ENCODE measurements around the gene PRR15.

PRR15 gene

DNA sequence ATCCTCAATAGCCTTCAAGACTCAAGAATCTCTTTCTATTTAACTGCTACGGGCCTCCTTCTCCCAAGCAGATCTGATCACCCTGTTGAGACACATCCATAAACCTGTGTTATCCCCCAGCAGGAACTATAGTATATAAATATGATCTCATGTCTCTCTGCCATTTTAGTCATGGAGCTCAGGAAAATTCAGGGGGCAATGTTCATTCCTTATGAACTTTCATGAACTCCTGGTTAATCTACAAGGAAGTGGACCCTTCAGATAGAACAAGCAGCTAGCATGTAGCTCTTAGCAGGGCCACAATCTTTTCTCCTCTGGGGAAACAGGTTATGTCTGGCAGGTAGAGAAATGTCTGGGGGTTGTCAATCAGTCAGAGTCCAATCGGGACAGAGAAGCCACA, 8.9 kb downstream of the PRR15 start:
- DNase-seq, result no peak

DNA sequence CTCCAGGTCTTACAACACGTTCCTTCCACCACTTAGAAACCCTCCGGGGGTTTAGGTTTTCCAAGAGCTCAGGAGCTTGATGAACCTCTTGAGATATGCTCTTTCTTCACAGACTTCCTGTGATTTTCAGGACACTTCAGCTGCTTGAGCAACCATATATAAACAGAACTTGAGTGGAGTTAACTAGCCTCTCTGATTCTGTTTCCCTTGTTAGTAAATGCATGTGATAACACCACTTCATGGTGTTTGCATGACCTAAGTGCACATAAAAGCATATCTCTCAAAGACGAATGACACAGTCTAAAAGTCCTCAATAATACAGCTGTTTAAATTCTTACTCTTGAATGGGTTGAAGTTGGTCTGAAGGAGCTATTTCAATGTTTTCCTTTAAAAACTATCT, 9.9 kb downstream of the PRR15 start:
- no peak for DNase-seq

DNA sequence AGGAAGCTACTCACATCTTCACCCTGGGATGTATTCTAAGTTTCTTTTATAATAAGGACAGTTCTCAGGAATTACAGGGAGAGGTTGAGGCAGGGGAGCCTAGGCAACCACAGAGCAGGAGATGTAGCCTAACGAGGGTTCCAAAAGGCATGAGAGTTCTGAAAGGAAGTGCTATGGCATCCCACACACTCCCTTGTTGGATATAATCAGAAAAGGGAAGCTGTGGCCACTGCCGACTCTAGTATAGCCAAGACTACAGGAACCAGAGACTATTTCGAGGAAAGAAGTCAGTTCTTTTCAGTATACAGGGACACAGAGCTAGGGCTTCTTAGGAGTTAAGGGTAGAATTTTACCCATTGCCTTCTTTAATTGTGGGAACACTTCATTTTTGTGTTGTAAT, 11.0 kb downstream of the PRR15 start:
- no peak for DNase-seq

DNA sequence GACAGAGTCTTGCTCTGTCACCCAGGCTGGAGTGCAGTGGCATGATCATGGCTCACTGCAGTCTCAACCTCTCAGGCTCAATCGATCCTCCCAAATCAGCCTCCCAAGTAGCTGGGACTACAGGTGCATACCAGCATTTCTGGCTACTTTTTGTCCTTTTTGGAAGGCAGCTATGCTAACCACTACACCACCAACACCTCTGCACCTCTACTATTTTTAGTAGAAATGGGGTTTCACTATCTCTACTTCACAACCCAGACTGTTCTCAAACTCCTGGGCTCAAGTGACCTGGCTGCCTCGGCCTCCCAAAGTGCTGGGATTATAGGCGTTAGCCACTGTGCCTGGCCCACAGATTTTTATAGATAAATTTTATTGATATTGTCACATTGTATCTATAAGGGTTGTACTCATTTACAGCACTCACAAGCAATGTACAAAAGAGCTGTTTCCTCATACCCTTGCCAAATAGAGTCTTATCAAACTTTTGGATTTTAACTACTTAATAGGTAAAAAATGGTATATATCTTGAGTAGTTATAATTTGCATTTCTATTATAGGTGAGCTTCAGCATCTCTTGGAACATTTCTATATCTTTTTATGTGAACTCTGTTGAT, 23.7 kb downstream of the PRR15 start:
- no peak for DNase-seq

DNA sequence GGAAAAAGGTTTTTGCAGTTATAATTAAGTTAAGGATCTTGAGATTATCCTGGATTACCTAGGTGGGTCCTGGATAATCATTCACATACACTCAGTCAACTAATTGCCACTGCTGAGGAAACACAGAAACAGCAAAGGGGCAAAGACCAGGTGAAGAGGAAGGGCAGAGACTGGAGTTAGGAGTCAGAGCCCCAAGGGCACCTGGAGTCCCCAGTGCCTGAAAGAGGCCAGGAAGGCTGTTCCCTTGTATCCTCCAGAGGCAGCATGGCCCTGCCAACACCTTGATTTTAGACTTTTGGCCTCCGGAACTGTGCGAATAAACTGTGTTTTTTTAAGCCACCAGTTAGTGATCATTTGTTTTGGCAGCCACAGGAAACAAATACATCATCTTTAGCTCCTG, 24.6 kb downstream of the PRR15 start:
- DNase-seq, result no peak

DNA sequence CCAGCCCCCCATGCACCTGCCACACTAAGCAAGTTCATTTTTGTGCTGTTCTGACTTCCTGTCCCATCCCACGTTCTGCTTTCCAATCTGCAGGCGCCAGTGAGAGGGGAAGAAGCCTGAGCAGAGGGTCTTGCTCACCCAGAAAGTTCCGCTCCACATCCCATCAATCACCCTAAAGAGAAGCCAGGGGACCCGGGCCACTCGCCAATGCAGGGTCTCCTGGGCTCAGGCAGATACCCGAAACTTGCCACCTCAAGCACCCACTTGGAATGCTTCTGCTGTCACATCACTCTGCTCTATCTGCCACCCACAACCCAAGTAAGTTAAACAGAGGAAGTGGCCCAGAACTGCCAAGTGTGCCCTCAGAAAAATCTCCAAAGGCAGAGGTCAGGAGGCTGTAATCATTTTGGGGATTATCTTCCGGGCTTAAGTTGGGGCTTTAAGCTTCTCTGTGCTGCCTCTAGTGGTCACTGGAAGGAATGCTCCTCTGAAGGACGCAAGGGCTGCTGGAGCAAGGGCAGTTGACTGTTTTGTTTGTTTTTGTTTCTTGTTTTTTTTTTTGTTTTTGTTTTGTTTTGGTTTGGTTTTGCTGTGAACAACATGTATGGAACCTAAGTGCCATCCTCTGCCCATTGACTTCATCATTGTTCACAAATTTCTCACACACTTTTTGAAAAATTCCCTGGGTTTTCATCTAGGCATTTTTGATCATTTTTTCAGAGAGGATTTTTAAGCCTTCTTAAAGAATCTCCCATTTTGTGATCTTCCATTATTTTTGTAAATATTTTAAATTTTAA, 25.5 kb downstream of the PRR15 start:
- peak; percentile 28 to 31 for DNase-seq

DNA sequence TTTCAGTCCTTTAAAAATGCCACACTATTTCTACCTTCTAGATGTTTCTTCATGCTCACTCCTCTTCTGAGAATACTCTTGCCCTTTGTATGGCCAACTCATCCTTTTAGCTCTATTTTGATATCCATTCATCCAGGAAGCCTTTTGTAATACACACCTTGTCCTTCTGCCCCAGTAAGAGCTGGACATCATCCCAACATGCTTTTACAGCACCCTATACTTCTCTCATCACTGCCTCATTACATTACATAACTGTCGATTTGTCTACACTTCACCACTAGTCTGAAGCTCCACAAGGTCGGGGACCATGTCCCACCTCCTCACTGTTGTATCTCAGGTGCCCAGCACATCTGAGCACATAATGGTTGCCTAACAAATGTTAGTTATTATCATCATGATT, 29.2 kb downstream of the PRR15 start:
- no peak for DNase-seq

DNA sequence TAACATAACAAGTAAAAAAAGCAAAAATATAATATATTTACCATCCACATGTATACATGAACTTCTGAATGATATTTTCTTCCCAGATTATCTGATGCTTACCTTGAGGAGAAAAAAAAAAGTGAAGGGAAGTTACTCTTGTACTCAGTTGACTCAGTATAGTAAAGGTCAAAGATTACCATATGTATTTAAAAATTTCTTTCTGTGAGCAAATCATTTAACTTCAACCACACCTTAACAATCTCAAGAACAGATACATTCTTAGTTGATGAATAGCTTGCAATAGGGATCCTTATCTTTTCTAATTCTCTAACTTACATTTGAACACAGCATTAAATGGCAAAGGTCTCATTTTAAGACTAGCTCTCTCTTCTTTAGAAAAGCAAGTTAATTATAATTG, 29.8 kb downstream of the PRR15 start:
- no peak for DNase-seq

DNA sequence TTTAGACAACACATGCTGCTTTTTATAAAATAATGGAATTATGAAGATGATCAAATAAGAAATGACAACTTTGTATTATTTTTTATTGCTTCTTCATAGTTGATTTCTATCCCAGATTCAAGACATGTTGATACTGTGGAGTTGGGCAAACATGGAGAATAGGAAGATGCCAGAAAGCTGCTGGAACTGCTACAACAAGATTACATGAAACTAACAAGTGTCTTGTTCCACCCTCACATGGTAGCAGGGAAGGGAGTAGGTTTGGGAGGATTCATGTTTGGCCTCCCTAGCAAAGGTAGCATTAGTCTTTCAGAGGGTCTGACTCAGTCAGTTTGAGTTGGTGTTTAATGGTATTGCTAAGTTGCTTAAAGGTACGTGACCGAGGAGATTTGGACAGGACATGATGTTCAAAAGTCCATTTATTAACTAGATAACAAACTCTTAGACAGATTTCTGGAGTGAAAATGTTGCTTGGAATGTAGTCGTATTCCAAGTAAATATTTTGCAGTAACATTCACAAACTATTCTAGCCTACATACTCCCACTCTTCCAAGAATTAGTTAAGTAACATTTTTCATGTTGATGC, 33.1 kb downstream of the PRR15 start:
- no peak for DNase-seq

DNA sequence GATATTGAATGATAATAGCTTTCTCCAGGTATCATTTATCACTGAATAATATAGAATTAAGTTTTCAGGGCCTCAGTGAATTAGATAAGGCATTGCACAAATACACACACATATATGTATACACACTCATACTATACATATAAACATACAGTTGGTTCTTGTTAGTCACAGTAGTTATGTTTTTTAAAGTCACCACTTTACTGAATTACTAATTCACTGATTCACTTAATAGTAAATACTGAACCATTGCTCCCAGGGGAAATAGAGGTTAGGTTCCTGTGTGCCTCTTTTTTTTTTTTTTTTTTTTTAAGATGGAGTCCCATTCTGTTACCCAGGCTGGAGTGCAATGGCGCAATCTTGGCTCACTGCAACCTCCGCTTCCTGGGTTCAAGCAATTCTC, 33.6 kb downstream of the PRR15 start:
- no peak for DNase-seq

DNA sequence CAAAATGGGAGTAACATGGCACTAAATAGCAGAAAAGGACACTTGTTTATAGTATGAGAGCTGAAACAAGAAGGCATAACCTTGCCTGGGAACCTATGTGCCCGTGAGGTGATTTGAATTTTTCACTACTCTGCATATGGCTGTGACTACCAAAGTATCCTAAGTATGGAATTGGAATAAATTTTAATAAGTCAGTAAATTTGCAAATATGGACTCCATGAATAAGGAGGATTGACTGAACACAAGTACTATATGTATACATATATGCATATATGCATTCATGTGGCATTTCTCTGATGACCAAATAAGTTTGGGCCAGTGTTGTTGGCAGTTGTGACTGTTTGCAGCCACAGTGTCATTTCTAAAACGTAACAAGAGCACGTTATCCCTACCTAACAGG, 34.5 kb downstream of the PRR15 start:
- no peak for DNase-seq

DNA sequence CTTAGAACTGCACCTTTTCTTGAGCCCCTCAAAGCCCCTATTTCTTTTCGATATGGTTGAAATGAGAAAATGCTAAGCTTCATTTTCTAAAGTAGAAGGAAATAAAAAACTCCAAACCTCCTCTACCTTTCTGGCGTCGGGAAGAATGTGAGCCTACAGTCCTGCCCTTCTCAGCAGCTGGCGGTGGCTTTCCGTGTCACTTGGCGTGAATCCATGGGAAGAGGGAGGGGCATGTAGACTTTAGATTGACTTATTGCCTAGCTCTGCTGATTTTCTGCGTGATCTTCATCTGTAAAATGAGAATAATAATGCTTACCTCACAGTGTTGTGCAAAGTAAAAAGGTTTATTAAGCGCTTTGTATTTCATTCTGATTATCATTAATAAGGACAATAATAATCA, 35.0 kb downstream of the PRR15 start:
- DNase-seq, result no peak

DNA sequence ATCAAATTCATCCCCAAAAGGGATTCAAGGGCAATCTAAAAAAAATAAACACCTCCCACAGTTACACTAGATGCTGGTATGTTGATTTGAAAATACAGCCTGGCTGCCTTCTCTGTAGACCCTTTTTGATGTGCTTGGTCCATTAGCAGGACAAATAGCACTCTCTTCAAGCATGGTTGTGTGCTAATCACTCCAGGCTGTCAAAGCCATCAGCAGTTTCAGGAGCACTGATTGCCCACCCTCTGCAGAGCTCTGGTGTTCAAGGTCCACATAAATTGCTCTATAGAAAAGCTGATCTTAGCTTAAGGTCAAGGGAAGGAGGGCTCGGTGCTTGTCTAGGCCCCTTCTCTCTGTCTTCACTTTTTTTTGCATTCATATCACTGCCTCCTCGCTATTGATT, 35.4 kb downstream of the PRR15 start:
- DNase-seq, result no peak

DNA sequence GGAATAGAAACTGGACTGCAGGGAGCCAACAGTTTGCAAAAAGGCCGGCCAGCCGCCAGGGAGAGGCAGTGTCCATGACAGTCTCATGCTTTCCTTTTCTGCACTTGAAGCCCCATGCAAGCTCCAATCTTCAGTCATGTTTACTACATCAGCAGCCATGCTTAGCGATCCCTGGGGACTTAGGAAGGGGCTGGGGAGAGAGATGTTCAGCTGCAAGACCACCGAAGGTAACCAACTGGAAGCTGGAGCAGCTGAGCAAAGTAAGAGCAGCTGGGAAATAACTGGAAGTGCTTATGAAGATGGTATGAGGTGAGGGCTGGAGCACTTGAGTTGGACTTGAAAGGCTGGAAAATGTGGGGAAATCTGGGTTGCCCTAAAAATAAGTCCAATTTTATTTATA, 37.0 kb downstream of the PRR15 start:
- DNase-seq, result no peak

DNA sequence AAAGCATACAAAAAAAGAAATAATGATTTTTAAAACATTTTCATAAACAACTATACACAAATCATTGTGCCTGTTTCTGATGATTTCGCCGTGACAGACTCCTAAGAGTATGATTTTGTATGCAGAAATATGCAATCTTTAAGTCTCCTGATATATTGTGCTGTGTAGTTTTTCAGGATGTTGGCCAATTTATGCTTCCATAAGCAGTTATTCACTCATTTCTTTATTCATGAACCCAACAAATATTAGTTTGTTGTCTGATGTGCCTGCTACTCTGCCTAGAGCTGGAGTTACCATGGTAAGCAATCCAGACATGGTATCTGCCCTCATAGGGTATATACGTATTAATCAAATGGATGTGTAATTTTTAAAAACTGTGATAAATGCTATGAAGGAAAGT, 40.4 kb downstream of the PRR15 start:
- DNase-seq, result no peak

DNA sequence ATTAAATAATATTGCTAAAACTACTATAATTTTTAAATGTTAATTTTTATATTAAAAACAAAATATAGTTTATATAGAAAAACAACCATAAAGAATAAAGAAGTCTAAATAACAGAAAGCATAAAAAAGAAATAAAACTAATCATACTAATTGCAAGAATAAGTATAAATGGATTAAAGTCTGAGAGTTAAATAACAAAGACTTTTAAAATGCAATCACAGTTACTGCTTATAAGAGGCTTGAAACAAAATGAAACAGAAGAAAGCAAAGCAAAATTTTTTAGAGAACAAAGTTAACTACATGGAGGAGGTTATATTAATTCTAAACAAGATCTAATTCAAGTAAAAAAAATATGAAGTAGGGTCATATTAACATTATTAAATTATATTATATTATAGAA, 41.1 kb downstream of the PRR15 start:
- no peak for DNase-seq

DNA sequence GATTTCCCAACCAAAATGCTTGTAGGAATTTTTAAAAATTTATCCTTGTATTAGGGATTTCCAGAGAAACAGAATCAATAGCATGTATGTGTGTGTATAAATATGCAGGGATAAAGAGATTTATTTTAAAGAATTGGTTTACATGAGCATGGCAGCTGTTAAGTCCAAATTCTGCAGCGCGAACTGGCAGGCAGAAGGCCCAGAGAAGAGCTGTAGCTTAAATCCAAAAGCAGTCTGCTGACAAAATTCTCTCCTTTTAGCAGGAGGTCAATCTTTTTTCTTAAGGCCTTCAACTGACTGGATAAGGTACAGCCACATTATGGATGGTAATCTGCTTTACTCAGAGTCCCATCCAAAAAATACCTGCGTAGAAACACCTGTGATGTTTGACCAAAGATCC, 42.0 kb downstream of the PRR15 start:
- no peak for DNase-seq

DNA sequence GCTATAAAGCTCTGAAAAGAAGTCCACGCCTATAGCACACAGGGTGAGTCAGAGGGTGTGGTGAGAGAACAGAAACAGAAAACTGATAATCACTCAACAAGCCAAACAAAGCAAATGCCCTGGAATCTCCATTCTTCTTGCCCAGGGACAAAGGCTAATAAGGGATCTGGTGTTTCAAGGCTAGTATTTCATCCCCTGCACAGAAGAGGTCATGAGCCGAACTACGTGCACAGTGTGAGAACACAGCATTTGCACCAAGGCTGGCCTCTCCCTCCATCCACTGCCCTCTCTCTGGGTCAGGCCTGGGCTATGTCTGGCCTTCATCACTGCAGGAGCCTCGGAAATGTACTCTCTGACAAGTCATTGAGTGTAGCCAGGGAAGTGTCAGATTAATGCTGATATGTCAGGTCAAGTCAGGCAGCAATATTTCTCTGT, 42.7 kb downstream of the PRR15 start:
- DNase-seq, result no peak

DNA sequence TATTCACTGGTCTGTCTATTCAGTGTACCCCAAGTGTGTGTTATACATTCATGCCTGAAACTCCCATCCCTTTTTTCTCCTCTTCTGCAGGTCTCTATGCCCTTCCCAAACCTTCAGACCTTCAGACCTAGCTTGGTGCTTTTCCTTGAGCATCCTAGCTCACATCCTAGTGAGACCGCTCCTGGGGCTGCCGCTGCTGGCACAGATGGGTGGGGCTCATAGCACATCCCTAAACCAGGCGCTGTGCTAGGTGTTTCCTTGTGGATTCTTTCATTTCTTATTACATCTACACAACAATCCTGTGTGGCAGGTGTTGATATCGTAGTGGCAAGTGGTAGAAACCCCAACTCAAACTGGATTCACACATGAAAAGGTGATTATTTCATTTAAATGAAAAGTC, 43.2 kb downstream of the PRR15 start:
- no peak for DNase-seq

DNA sequence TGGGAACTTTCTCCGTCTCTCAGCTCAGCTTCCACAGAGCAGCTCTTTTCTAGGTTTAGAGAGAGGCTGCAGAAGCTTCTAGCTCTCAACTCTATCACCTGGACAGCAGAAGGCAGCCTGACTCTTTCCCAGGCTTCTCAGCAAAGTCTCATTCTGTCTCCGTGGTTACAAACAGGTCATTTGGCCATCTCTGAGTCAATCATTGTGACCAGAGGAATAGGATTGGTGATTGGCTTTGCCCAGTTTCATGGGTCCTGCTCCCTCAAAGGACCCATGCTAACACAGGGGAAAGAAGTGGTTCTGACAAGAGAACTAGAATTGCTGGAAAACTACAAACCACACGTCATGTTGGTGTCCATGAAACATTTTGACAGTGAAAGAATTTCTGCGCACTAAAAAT, 43.6 kb downstream of the PRR15 start:
- DNase-seq, result no peak

DNA sequence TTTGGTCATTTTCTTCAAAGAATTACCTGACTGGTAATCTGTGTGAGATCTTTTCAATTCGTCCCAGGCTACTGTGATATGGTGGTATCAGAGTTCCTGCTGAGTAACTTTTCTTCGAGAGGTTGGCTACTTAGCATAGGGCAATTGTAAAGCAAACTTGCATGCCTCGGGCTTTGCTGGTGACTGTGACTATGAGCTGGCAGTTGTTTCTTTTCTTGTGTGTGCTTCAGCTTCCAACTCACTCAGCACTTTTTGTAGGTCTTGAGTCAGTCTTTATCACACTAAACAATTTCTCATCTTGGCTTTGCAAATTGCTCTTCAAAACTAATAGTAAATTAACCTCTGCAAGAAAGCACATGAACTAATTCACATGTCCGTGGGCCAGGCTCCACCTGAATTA, 44.3 kb downstream of the PRR15 start:
- DNase-seq, result no peak

DNA sequence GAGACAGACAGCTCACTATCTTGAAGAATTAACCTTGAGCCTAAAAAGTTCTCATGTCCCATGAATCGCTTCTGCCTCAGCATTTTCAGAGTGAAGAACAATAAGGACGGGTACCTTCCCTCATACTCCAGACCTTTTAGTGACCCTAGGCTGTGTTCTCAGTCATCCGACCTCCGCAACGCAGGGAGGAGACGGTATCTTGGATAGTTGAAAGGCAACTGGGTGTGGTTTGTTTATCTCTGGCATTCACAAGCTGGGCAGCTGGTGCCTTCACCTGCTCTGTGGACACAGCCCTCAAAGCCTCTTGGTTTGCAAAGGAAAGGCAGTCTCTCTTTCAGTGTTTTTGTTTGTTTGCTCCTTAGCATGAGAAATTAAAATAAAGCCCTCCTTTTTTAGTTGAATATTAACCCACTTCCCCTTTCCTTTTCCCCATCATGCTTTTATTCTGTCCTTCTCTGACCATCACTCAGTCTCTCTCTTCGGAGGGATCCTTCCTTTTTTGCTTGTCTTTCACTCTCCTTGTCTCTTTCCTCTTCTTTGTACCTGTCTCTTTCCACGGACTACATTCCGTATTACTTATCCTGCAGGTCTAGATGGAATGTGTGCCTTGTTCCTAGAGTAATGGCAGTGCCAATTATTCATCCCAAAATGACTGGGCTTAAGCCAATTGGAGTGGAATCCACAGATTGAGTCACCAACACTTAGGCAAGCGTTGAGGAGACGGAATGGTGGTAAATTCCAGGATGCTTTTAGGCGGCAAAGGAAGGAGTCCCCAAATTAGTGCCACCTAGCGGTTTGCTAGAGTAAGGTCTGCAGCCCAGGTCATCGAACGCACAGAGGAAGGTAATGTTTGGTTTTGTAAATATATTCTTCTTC, 45.8 kb downstream of the PRR15 start:
- no peak for DNase-seq

DNA sequence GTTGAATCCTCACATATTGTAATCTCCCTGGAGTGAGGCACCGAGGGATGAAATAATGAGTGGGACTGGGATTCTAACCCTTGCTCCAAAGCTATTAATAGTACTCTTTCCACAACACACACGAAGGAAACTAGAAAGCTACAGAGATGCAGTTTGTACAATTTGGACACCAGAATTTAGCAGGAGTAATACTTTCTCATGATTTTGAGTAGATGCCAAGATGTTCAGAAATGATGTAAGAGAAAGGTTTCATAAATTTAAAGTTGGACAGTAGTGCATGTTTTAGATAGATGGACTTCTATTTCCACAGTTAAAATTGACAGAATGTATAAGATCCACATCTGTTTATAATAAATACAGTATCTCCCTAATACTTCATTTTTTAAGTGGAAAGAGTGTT, 46.5 kb downstream of the PRR15 start:
- no peak for DNase-seq

Measured in CD4-positive, alpha-beta T cell treated with Interleukin-4 for 1 hour (primary cell).